MM.1S (cell line): ENCODE results near the gene SLC4A5.

Experiments used
- DNase-seq: peaks from one replicate; pipeline ENCODE4 v3.0.0-alpha.2; 2015
- H2AFZ ChIP-seq: fragments of 300-600 bp; sonication (generic); 2 replicates; pipeline ENCODE4 v1.6.0; 2016; ENCODE audit warnings: antibody characterized with exemption, low read length
- H3F3A ChIP-seq: fragments of 300-600 bp; sonication (generic); 2 replicates; pipeline ENCODE4 v1.6.1; 2016; ENCODE audit warnings: mild to moderate bottlenecking, antibody characterized with exemption, low read length, moderate library complexity, mixed read lengths; ENCODE audit not compliant: insufficient read depth
- H3K27ac ChIP-seq: fragments of 300-600 bp; sonication (generic); 2 replicates; pipeline ENCODE4 v1.5.1; 2016; ENCODE audit warnings: mild to moderate bottlenecking, low read length
- H3K27me3 ChIP-seq: fragments of 300-600 bp; sonication (generic); replicated peaks from 2 replicates; pipeline ENCODE4 v1.6.0; 2016; ENCODE audit warnings: low read length; ENCODE audit not compliant: insufficient read depth
- H3K36me3 ChIP-seq: fragments of 300-600 bp; sonication (generic); replicated peaks from 2 replicates; pipeline ENCODE4 v1.6.1; 2016; ENCODE audit warnings: mild to moderate bottlenecking, low read length, mixed read lengths; ENCODE audit not compliant: insufficient read depth
- H3K4me1 ChIP-seq: fragments of 300-600 bp; sonication (generic); 2 replicates; pipeline ENCODE4 v1.6.1; 2016; ENCODE audit warnings: low read length, mixed read lengths
- H3K4me2 ChIP-seq: fragments of 300-600 bp; sonication (generic); 2 replicates; pipeline ENCODE4 v1.6.0; 2016; ENCODE audit warnings: low read depth, low read length
- H3K4me3 ChIP-seq: fragments of 300-600 bp; sonication (generic); 2 replicates; pipeline ENCODE4 v1.5.1; 2016; ENCODE audit warnings: low read length, mixed read lengths
- H3K79me2 ChIP-seq: fragments of 300-600 bp; sonication (generic); 2 replicates; pipeline ENCODE4 v1.6.1; 2016; ENCODE audit warnings: mixed run types, low read length, mixed read lengths
- H3K9ac ChIP-seq: fragments of 300-600 bp; sonication (generic); 2 replicates; pipeline ENCODE4 v1.6.1; 2016; ENCODE audit warnings: low read length, mixed read lengths
- H3K9me2 ChIP-seq: fragments of 300-600 bp; sonication (generic); replicated peaks from 2 replicates; pipeline ENCODE4 v1.6.1; 2016; ENCODE audit warnings: mild to moderate bottlenecking, low read length, mixed read lengths; ENCODE audit not compliant: insufficient read depth
- H3K9me3 ChIP-seq: fragments of 300-600 bp; sonication (generic); replicated peaks from 2 replicates; pipeline ENCODE4 v1.6.1; 2016; ENCODE audit warnings: mild to moderate bottlenecking, low read length, mixed read lengths; ENCODE audit not compliant: insufficient read depth
- H4K20me1 ChIP-seq: fragments of 300-600 bp; sonication (generic); 2 replicates; pipeline ENCODE4 v1.6.1; 2016; ENCODE audit warnings: mild to moderate bottlenecking, low read length, moderate library complexity, mixed read lengths; ENCODE audit not compliant: insufficient read depth
- CTCF ChIP-seq: fragments of 300-600 bp; sonication (generic); IDR thresholded peaks from 2 replicates; pipeline ENCODE4 v1.5.1; 2016; ENCODE audit warnings: antibody characterized with exemption, low read length, mixed read lengths
- EZH2 ChIP-seq: fragments of 300-600 bp; sonication (generic); optimal IDR thresholded peaks from 2 replicates; pipeline ENCODE3; 2017; ENCODE audit warnings: low read depth, mild to moderate bottlenecking, antibody characterized with exemption, low read length, mixed read lengths
- EZH2phosphoT487 ChIP-seq: fragments of 300-600 bp; sonication (generic); IDR thresholded peaks from 2 replicates; pipeline ENCODE4 v1.6.1; 2018; ENCODE audit warnings: antibody characterized with exemption, low read length

The SLC4A5 gene

GRCh38 chr2:74369976-74370375, 26.8 kb upstream of the SLC4A5 start:
- H3K9ac ChIP-seq, result no peak overlapping the region
- H4K20me1 ChIP-seq, result no peaks in the 10 kb centered on the region
- no peak overlapping the region for H3K4me2 ChIP-seq
- no peaks in the 10 kb centered on the region for H3K27me3 ChIP-seq
- H3F3A ChIP-seq, result no peaks in the 10 kb centered on the region
- no peaks in the 10 kb centered on the region for H3K79me2 ChIP-seq
- no peaks in the 10 kb centered on the region for H3K9me3 ChIP-seq
- DNase-seq, result no peak
- H2AFZ ChIP-seq, result no peak overlapping the region
- TF ChIP-seq CTCF, result no peak
- no peak for TF ChIP-seq EZH2
- no peak for TF ChIP-seq EZH2phosphoT487
- H3K36me3 ChIP-seq, result no peaks in the 10 kb centered on the region
- H3K27ac ChIP-seq, result no peak overlapping the region
- H3K4me1 ChIP-seq, result no peaks in the 10 kb centered on the region
- H3K4me3 ChIP-seq, result no peak overlapping the region
- no peaks in the 10 kb centered on the region for H3K9me2 ChIP-seq

DNA sequence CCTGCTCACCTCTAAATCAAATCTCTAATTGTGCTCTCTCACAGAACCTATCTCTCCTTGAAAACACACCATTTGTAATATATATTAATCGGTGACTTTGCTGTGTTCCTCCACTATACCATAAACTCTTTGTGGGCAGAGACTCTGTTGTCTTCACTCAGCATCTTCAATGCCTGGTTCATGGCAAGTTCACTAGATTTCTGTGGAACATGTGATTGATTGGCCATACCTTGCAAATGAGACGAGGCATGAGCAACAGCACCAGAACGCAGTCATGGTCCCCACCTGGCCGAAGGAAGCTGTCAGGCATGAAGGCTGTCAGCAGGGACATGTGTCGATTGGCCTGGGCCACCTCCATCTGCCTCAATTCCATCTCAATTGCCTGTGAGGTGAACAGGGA, 25.3 kb upstream of the SLC4A5 start:
- no peaks in the 10 kb centered on the region for H3F3A ChIP-seq
- no peak overlapping the region for H3K9ac ChIP-seq
- TF ChIP-seq EZH2phosphoT487, result no peak
- no peak for TF ChIP-seq EZH2
- no peak for TF ChIP-seq CTCF
- no peaks in the 10 kb centered on the region for H4K20me1 ChIP-seq
- no peaks in the 10 kb centered on the region for H3K9me2 ChIP-seq
- no peaks in the 10 kb centered on the region for H3K4me1 ChIP-seq
- no peak overlapping the region for H3K27ac ChIP-seq
- no peak overlapping the region for H2AFZ ChIP-seq
- H3K4me2 ChIP-seq, result no peak overlapping the region
- H3K27me3 ChIP-seq, result no peaks in the 10 kb centered on the region
- no peaks in the 10 kb centered on the region for H3K36me3 ChIP-seq
- no peaks in the 10 kb centered on the region for H3K9me3 ChIP-seq
- no peaks in the 10 kb centered on the region for H3K79me2 ChIP-seq
- H3K4me3 ChIP-seq, result no peak overlapping the region
- DNase-seq, result no peak

DNA sequence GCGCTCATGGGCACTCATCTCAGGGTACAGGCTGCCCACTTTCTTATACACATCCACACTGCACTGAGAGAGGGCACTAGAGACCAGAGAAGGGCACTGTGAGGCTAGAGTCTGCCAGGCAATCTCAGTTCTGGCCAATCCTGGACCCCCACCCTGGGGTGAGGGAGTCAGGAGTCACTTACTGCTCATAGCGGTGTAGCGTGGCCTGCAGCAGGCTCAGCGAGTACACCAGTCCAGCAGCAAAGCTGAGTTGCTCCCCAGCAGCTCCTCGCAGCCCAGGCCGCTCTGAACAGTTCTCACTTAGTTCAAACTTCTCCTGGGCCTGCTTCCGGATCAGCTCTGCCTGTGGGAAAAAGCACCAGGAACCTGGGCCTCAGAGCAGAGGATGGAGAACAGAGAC, 24.6 kb upstream of the SLC4A5 start:
- no peaks in the 10 kb centered on the region for H3K9me3 ChIP-seq
- no peaks in the 10 kb centered on the region for H4K20me1 ChIP-seq
- TF ChIP-seq EZH2phosphoT487 (no peak), EZH2 (no peak), CTCF (no peak)
- no peak for DNase-seq
- H3K9me2 ChIP-seq, result no peaks in the 10 kb centered on the region
- H3K4me3 ChIP-seq, result no peak overlapping the region
- no peaks in the 10 kb centered on the region for H3F3A ChIP-seq
- H3K27ac ChIP-seq, result no peak overlapping the region
- H3K36me3 ChIP-seq, result no peaks in the 10 kb centered on the region
- H3K79me2 ChIP-seq, result no peaks in the 10 kb centered on the region
- H3K27me3 ChIP-seq, result no peaks in the 10 kb centered on the region
- no peaks in the 10 kb centered on the region for H3K4me1 ChIP-seq
- no peak overlapping the region for H3K9ac ChIP-seq
- no peak overlapping the region for H3K4me2 ChIP-seq
- H2AFZ ChIP-seq, result no peak overlapping the region

GRCh38 chr2:74366036-74366435, 22.8 kb upstream of the SLC4A5 start:
- Histone ChIP-seq H3F3A (no peaks in the 10 kb centered on the region), H3K79me2 (no peaks in the 10 kb centered on the region), H3K9me2 (no peaks in the 10 kb centered on the region), H2AFZ (no peak overlapping the region), H4K20me1 (no peaks in the 10 kb centered on the region), H3K27me3 (no peaks in the 10 kb centered on the region), H3K9me3 (no peaks in the 10 kb centered on the region), H3K4me3 (no peak overlapping the region), H3K36me3 (no peaks in the 10 kb centered on the region), H3K9ac (no peak overlapping the region), H3K27ac (no peak overlapping the region), H3K4me1 (no peaks in the 10 kb centered on the region), H3K4me2 (no peak overlapping the region)
- DNase-seq, result no peak
- TF ChIP-seq CTCF (no peak), EZH2 (no peak)
